K562 (cell line): ENCODE results near the gene KCNQ2. TPM values are rescaled to one million over a fixed set of nuclear protein-coding genes. Genes with fewer than 3 reads are reported as not detected.

Experiments
- CBX8 ChIP-seq: fragments of 200-600 bp; sonication (generic); IDR thresholded peaks from 2 replicates; pipeline ENCODE4 v1.6.1; 2012; ENCODE audit warnings: borderline replicate concordance, mixed run types, low read depth, mild to moderate bottlenecking, moderate library complexity, mixed read lengths, low read length, control low read depth, inconsistent platforms; ENCODE audit not compliant: poor library complexity, severe bottlenecking; ENCODE audit errors: extremely low read depth
- E2F3 ChIP-seq: fragments of 250-450 bp; sonication (Bioruptor Pico); IDR thresholded peaks from 2 replicates; pipeline ENCODE4 v1.4.0; 2020; ENCODE audit warnings: mild to moderate bottlenecking
- JUN ChIP-seq, 2 experiments: sonication (generic) in 1 of 2; formaldehyde crosslinking in 1 of 2; IDR thresholded peaks; 2 replicates each; pipeline versions ENCODE4 v1.6.1 to v1.8.0; 2012 to 2022; ENCODE audit warnings: borderline replicate concordance in 2 of 2, mild to moderate bottlenecking in 2 of 2, improper control_type of control experiment in 1 of 2, low read depth in 1 of 2, low read length in 1 of 2, missing genetic modification reagents in 1 of 2
- LEF1 ChIP-seq: fragments of 450-650 bp; IDR thresholded peaks from 2 replicates; pipeline ENCODE4 v1.6.1; 2016; ENCODE audit warnings: mild to moderate bottlenecking
- NCOA2 ChIP-seq, 2 experiments: fragments of 450-650 bp; IDR thresholded peaks; 2 replicates each; pipeline ENCODE4 v1.6.1; 2018; ENCODE audit warnings: mild to moderate bottlenecking in 2 of 2, moderate library complexity in 1 of 2; ENCODE audit not compliant: partially characterized antibody in 2 of 2
- NR2F6 ChIP-seq: fragments of 450-650 bp; formaldehyde crosslinking; IDR thresholded peaks from 2 replicates; pipeline ENCODE4 v1.4.0; 2020; ENCODE audit warnings: mild to moderate bottlenecking
- POLR2B ChIP-seq: fragments of 450-650 bp; IDR thresholded peaks from 2 replicates; pipeline ENCODE4 v1.6.1; 2018; ENCODE audit warnings: low read depth; ENCODE audit not compliant: partially characterized antibody
- RBM14 ChIP-seq: fragments of 200-400 bp; formaldehyde crosslinking; IDR thresholded peaks from 2 replicates; pipeline ENCODE4 v1.6.1; 2018; ENCODE audit warnings: low read depth, mild to moderate bottlenecking, low read length, moderate library complexity, borderline replicate concordance; ENCODE audit not compliant: insufficient read depth
- SAFB ChIP-seq: fragments of 200-400 bp; formaldehyde crosslinking; IDR thresholded peaks from 2 replicates; pipeline ENCODE4 v1.6.1; 2017; ENCODE audit warnings: low read depth, low read length, borderline replicate concordance
- SNRNP70 ChIP-seq: fragments of 200-400 bp; formaldehyde crosslinking; optimal IDR thresholded peaks from 2 replicates; pipeline ENCODE3; 2017; ENCODE audit warnings: low read depth, low read length
- TEAD1 ChIP-seq, 2 experiments: fragments of 450-650 bp in 1 of 2; sonication (generic) in 1 of 2; formaldehyde crosslinking; IDR thresholded peaks; 2 replicates each; pipeline versions ENCODE4 v1.4.0 to v1.8.0; 2020 to 2022; ENCODE audit warnings: mild to moderate bottlenecking in 2 of 2, missing genetic modification reagents in 1 of 2
- TOE1 ChIP-seq, 2 experiments: fragments of 450-650 bp in 1 of 2; sonication (generic) in 1 of 2; formaldehyde crosslinking in 1 of 2; IDR thresholded peaks; 2 replicates each; pipeline versions ENCODE4 v1.7.1 to v1.8.0; 2016 to 2022; ENCODE audit warnings: borderline replicate concordance in 2 of 2, mild to moderate bottlenecking in 2 of 2, antibody characterized with exemption in 1 of 2, inconsistent platforms in 1 of 2, low read depth in 1 of 2, missing genetic modification reagents in 1 of 2, moderate library complexity in 1 of 2
- ZFX ChIP-seq: sonication (generic); formaldehyde crosslinking; IDR thresholded peaks from 2 replicates; pipeline ENCODE4 v1.8.0; 2022; ENCODE audit warnings: mild to moderate bottlenecking, missing genetic modification reagents, moderate library complexity
- ZNF124 ChIP-seq: sonication (generic); formaldehyde crosslinking; IDR thresholded peaks from 2 replicates; pipeline ENCODE4 v1.8.1; 2022; ENCODE audit warnings: missing genetic modification reagents
- polyA plus RNA-seq, 8 experiments: library from polyadenylated mRNA; depleted of rRNA in 4 of 8; stranded (reverse) in 5 of 8; unstranded in 3 of 8; fragments of >200 nt; fragmentation: Nextera tagmentation in 2 of 8; fragmentation: Illumina TruSeq in 1 of 8; extraction: Ambion mirVana in 2 of 8; extraction: Trizol in 1 of 8; gene quantifications; 2 replicates each; pipeline versions ENCODE4 v1.2.1 to v1.2.3, GENCODE V29; 2011 to 2014; ENCODE audit warnings: inconsistent platforms in 1 of 8, missing spikeins in 1 of 8
- total RNA-seq, 7 experiments: library from RNA; depleted of rRNA in 6 of 7; stranded (reverse); fragments of >200 nt in 6 of 7; fragmentation: Illumina TruSeq in 2 of 7; extraction: Trizol in 2 of 7; gene quantifications; 2 replicates each; pipeline versions ENCODE4 v1.2.1 to v1.2.3, GENCODE V29; 2011 to 2021; ENCODE audit warnings: low replicate concordance in 1 of 7
- TF ChIP-seq, protein P1 (sequence below): sonication (generic); formaldehyde crosslinking; IDR thresholded peaks from 2 replicates; pipeline ENCODE4 v1.8.0; 2022; ENCODE audit warnings: mild to moderate bottlenecking, missing genetic modification reagents
- TF ChIP-seq, protein P2 (sequence below): fragments of 450-650 bp; IDR thresholded peaks from 2 replicates; pipeline ENCODE4 v1.6.1; 2016
- TF ChIP-seq, protein P3 (sequence below): IDR thresholded peaks from 2 replicates; pipeline ENCODE4 v1.6.1; 2016; ENCODE audit warnings: missing genetic modification characterization, missing compliant biosample characterization

KCNQ2 gene
- total and polyA plus RNA-seq, 9 of the 15 experiments (the other 6 are each of a cell fraction or from before 2014, with no cell fraction given), result 0.13 to 0.16 TPM; not detected in 7

DNA sequence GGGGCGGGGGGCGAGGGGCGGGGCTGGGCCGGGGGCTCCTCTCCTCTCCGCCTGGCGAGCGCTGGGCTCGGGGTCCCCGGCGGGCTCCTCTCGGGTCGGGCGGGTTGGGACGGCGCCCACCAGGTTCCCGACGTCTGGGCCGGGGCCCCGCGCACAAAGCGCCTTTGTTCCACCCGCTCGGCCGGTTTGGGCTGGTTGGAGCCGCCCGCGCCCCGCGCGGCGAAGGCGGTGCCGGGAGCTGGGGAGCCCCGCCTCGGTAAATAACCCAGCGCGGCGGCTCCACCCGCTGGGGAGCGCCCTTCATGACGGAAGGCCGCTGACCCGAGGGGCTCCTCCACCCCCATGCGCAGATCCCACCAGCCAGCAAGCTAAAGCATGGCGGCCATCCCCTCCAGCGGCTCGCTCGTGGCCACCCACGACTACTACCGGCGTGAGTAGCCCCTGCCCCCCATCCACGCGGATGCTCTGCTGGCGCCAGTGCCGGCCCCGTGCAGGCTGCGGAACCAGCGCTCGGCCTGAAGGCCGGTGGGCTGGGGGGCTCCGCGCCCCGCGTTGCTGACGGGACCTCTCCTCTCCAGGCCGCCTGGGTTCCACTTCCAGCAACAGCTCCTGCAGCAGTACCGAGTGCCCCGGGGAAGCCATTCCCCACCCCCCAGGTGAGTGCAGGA lies 48.6 kb upstream of the KCNQ2 start (continued):
- TF ChIP-seq, protein P1, sequence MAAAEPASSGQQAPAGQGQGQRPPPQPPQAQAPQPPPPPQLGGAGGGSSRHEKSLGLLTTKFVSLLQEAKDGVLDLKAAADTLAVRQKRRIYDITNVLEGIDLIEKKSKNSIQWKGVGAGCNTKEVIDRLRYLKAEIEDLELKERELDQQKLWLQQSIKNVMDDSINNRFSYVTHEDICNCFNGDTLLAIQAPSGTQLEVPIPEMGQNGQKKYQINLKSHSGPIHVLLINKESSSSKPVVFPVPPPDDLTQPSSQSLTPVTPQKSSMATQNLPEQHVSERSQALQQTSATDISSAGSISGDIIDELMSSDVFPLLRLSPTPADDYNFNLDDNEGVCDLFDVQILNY (CRISPR knock-in tag), result no peak
- TF ChIP-seq NR2F6 (CRISPR knock-in tag) (no peak), LEF1 (peak; percentile 69; the same call in 1 of the 2 replicates), TOE1 (IDR thresholded peaks at IDR 0.05; ENCODE audit: borderline replicate concordance) (0 out of 2 replicates have a peak, but pooled peaks have one; percentile 26), TOE1 (CRISPR knock-in tag; IDR thresholded peaks at IDR 0.05; ENCODE audit: borderline replicate concordance, low read depth) (no peak), SNRNP70 (no peak), JUN (IDR thresholded peaks at IDR 0.05; ENCODE audit: borderline replicate concordance, low read depth, low read length) (no peak), JUN (CRISPR knock-in tag; IDR thresholded peaks at IDR 0.05; ENCODE audit: borderline replicate concordance) (no peak), NCOA2 (IDR thresholded peaks at IDR 0.05; ENCODE audit: partially characterized antibody in 2 of 2) (no peak), E2F3 (no peak), CBX8 (no peak), TEAD1 (CRISPR knock-in tag; IDR thresholded peaks at IDR 0.05) (peak in 1 of 2 experiments; percentile 61; a peak in 1 of 4 replicates), SAFB (peak; percentile 65; the same call in 1 of the 2 replicates), ZNF124 (CRISPR knock-in tag) (no peak), POLR2B (no peak), ZFX (peak; percentile 66), RBM14 (peak; percentile 81; the same call in 1 of the 2 replicates)
- TF ChIP-seq, protein P2, sequence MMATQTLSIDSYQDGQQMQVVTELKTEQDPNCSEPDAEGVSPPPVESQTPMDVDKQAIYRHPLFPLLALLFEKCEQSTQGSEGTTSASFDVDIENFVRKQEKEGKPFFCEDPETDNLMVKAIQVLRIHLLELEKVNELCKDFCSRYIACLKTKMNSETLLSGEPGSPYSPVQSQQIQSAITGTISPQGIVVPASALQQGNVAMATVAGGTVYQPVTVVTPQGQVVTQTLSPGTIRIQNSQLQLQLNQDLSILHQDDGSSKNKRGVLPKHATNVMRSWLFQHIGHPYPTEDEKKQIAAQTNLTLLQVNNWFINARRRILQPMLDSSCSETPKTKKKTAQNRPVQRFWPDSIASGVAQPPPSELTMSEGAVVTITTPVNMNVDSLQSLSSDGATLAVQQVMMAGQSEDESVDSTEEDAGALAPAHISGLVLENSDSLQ, result no peak
- TF ChIP-seq, protein P3, sequence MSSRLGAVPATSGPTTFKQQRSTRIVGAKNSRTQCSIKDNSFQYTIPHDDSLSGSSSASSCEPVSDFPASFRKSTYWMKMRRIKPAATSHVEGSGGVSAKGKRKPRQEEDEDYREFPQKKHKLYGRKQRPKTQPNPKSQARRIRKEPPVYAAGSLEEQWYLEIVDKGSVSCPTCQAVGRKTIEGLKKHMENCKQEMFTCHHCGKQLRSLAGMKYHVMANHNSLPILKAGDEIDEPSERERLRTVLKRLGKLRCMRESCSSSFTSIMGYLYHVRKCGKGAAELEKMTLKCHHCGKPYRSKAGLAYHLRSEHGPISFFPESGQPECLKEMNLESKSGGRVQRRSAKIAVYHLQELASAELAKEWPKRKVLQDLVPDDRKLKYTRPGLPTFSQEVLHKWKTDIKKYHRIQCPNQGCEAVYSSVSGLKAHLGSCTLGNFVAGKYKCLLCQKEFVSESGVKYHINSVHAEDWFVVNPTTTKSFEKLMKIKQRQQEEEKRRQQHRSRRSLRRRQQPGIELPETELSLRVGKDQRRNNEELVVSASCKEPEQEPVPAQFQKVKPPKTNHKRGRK (tag), result no peak
